Liver (tissue), 9 donors: ENCODE results near the gene ATXN1. TPM values are rescaled to one million over a fixed set of nuclear protein-coding genes. Genes with fewer than 3 reads are reported as not detected.

Source experiments
- DNase-seq: peaks from one replicate; pipeline ENCODE4 v3.0.0-alpha.2; 2017; ENCODE audit warnings: low spot score
- H3K27ac ChIP-seq, 2 donors: one replicate each; pipeline ENCODE4 v1.7.0; 2013; ENCODE audit warnings: inconsistent platforms in 2 of 2, low read length in 2 of 2, control low read depth in 1 of 2, low read depth in 1 of 2, mild to moderate bottlenecking in 1 of 2
- H3K27me3 ChIP-seq, 4 donors: one replicate each; pipeline versions ENCODE4 v1.6.1 to v1.7.0; 2013; ENCODE audit warnings: low read length in 3 of 4, inconsistent platforms in 1 of 4, mild to moderate bottlenecking in 1 of 4, moderate library complexity in 1 of 4; ENCODE audit not compliant: control insufficient read depth in 4 of 4, insufficient read depth in 4 of 4
- H3K36me3 ChIP-seq, 4 donors: one replicate each; pipeline versions ENCODE4 v1.6.1 to v1.7.0; 2013; ENCODE audit warnings: low read length in 3 of 4, mild to moderate bottlenecking in 3 of 4, low read depth in 1 of 4, moderate library complexity in 1 of 4; ENCODE audit not compliant: control insufficient read depth in 4 of 4, insufficient read depth in 3 of 4
- H3K4me1 ChIP-seq, 4 donors: one replicate each; pipeline versions ENCODE4 v1.6.1 to v1.7.0; 2013; ENCODE audit warnings: low read length in 3 of 4, mild to moderate bottlenecking in 3 of 4, moderate library complexity in 1 of 4; ENCODE audit not compliant: control insufficient read depth in 4 of 4, insufficient read depth in 4 of 4
- H3K4me3 ChIP-seq, 3 donors: one replicate each; pipeline versions ENCODE4 v1.6.1 to v1.7.0; 2013; ENCODE audit warnings: low read length in 3 of 3, control low read depth in 1 of 3, low read depth in 1 of 3, mild to moderate bottlenecking in 1 of 3
- H3K9ac ChIP-seq, 2 donors: one replicate each; pipeline ENCODE4 v1.7.0; 2013; ENCODE audit warnings: low read length in 2 of 2, mild to moderate bottlenecking in 2 of 2, moderate library complexity in 2 of 2, control low read depth in 1 of 2, low read depth in 1 of 2
- H3K9me3 ChIP-seq, 4 donors: one replicate each; pipeline versions ENCODE4 v1.6.1 to v1.7.0; 2013; ENCODE audit warnings: low read length in 3 of 4; ENCODE audit not compliant: control insufficient read depth in 4 of 4
- CTCF ChIP-seq: fragments of 150-350 bp; IDR thresholded peaks from 2 replicates; pipeline ENCODE4 v1.5.1; 2017; ENCODE audit warnings: improper control_type of control experiment, low read depth, low read length; ENCODE audit not compliant: missing input control
- EGR1 ChIP-seq, 2 donors: IDR thresholded peaks; 2 replicates each; pipeline ENCODE4 v1.6.1; 2016 to 2018; ENCODE audit warnings: antibody characterized with exemption in 2 of 2, low read depth in 2 of 2
- FOXA1 ChIP-seq: IDR thresholded peaks from 2 replicates; pipeline ENCODE4 v1.6.1; 2016; ENCODE audit warnings: antibody characterized with exemption
- FOXA2 ChIP-seq: IDR thresholded peaks from 2 replicates; pipeline ENCODE4 v1.6.1; 2016; ENCODE audit warnings: antibody characterized with exemption
- GABPA ChIP-seq, 2 donors: IDR thresholded peaks in 1 of 2; conservative IDR thresholded peaks in 1 of 2; 2 replicates each; pipeline ENCODE4 v1.6.1; 2016; ENCODE audit warnings: antibody characterized with exemption in 2 of 2, mild to moderate bottlenecking in 1 of 2, moderate library complexity in 1 of 2
- HNF4A ChIP-seq, 2 donors: conservative IDR thresholded peaks; 2 replicates each; pipeline ENCODE4 v1.6.1; 2016; ENCODE audit warnings: antibody characterized with exemption in 2 of 2, mild to moderate bottlenecking in 2 of 2
- HNF4G ChIP-seq: IDR thresholded peaks from 2 replicates; pipeline ENCODE4 v1.6.1; 2016; ENCODE audit warnings: antibody characterized with exemption
- JUND ChIP-seq, 2 donors: IDR thresholded peaks; 2 replicates each; pipeline ENCODE4 v1.6.1; 2016; ENCODE audit warnings: antibody characterized with exemption in 2 of 2
- MAX ChIP-seq: IDR thresholded peaks from 2 replicates; pipeline ENCODE4 v1.6.1; 2016; ENCODE audit warnings: antibody characterized with exemption
- NR2F2 ChIP-seq: IDR thresholded peaks from 2 replicates; pipeline ENCODE4 v1.6.1; 2016; ENCODE audit warnings: antibody characterized with exemption
- RAD21 ChIP-seq, 2 donors: IDR thresholded peaks; 2 replicates each; pipeline ENCODE4 v1.6.1; 2016; ENCODE audit warnings: antibody characterized with exemption in 2 of 2, mild to moderate bottlenecking in 2 of 2
- REST ChIP-seq: IDR thresholded peaks from 2 replicates; pipeline ENCODE4 v1.6.1; 2016; ENCODE audit warnings: antibody characterized with exemption, mild to moderate bottlenecking
- RXRA ChIP-seq, 2 donors: IDR thresholded peaks; 2 replicates each; pipeline ENCODE4 v1.6.1; 2017 to 2018; ENCODE audit warnings: antibody characterized with exemption in 2 of 2, mild to moderate bottlenecking in 1 of 2
- SP1 ChIP-seq: IDR thresholded peaks from 2 replicates; pipeline ENCODE4 v1.6.1; 2018; ENCODE audit warnings: antibody characterized with exemption, mild to moderate bottlenecking
- TAF1 ChIP-seq: conservative IDR thresholded peaks from 2 replicates; pipeline ENCODE4 v1.6.1; 2016; ENCODE audit warnings: antibody characterized with exemption, mild to moderate bottlenecking
- YY1 ChIP-seq: IDR thresholded peaks from 2 replicates; pipeline ENCODE4 v1.6.1; 2016; ENCODE audit warnings: antibody characterized with exemption, mild to moderate bottlenecking
- WGBS: extraction: QIAGEN DNeasy Blood & Tissue Kit; methylation state at CpG from one replicate; pipeline ENCODE4 v1.1.7; 2013; 5-methylcytosine and 5-hydroxymethylcytosine counted together
- polyA plus RNA-seq, 2 donors: library from polyadenylated mRNA; stranded (reverse) in 1 of 2; unstranded in 1 of 2; fragments of 200-250 nt in 1 of 2; fragments of >200 nt in 1 of 2; fragmentation: Nextera tagmentation in 1 of 2; extraction: Ambion mirVana in 1 of 2; gene quantifications; one replicate each; pipeline versions ENCODE4 v1.2.1 to v1.2.3, GENCODE V29; 2013 to 2015
- total RNA-seq, 2 donors: library from RNA; depleted of rRNA; stranded (reverse); fragments of >200 nt; gene quantifications; one replicate each; pipeline ENCODE4 v1.2.3, GENCODE V29; 2014
- TF ChIP-seq, protein P1 (sequence below): IDR thresholded peaks from 2 replicates; pipeline ENCODE4 v1.6.1; 2016; ENCODE audit warnings: antibody characterized with exemption
- TF ChIP-seq, protein P2 (sequence below): IDR thresholded peaks from 2 replicates; pipeline ENCODE4 v1.6.1; 2016; ENCODE audit warnings: antibody characterized with exemption
- donor health status: healthy.
- donor health status: healthy.
- donor health status: healthy.
- donor health status: healthy.
- donor health status: healthy.

ATXN1 gene
- total and polyA plus RNA-seq, 4 donors: 4.3 to 29.7 (median 8.2) TPM

DNA sequence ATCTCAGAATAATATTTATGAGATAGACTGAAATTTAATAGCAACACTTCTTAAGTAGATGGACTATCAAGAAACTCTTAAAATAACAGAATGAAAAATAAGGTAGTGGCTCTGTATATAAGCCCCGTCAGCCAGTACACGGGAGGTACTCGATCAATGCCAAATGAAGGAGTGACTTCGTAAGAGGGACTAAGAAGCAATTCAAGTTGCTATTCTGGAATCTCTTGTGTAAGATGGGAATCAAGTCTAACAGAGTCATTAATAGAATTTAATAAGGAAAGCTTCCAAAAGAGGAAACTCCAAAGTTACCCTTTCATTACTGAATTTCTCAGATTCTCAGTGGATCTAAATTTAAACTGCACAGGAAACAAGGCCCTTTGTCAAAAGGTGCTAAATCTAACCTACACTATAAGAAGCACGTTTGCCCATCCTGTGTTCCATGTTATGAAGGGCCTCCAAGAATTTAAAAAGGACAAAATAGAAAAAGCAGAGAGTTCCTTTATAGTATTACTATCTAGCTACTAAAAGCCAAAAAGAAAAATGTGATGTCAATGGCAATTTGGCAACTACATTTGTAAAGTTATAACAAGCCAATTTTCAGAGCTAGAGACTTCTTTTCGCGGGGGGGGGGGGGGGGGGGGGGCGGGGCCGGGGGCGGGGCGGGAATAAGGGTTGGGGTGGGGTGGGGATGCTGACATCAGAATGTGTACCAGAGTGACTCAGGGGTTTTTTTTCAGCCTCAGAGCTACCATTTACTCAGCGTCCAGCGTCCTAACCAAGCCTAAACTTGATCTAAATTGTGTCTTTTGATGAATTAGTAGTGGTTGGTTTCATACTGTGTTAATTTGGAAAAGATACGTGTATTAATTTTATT is 322.3 kb downstream of the ATXN1 start:
- H3K4me3 ChIP-seq: no peak overlapping the region
- TF ChIP-seq RAD21 (IDR thresholded peaks at IDR 0.05): no peak
- no peak for TF ChIP-seq NR2F2
- TF ChIP-seq HNF4G: no peak
- TF ChIP-seq HNF4A (conservative IDR thresholded peaks at IDR 0.05): no peak
- no peak for TF ChIP-seq GABPA (IDR thresholded peaks at IDR 0.05 in 1 of 2, conservative IDR thresholded peaks at IDR 0.05 in 1 of 2)
- TF ChIP-seq, protein P1, sequence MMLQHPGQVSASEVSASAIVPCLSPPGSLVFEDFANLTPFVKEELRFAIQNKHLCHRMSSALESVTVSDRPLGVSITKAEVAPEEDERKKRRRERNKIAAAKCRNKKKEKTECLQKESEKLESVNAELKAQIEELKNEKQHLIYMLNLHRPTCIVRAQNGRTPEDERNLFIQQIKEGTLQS: no peak
- TF ChIP-seq FOXA2: no peak
- no peak for TF ChIP-seq CTCF
- no peak for TF ChIP-seq SP1
- no peak for TF ChIP-seq YY1
- no peak for TF ChIP-seq EGR1 (IDR thresholded peaks at IDR 0.05; ENCODE audit: low read depth in 2 of 2)
- no peak for TF ChIP-seq JUND (IDR thresholded peaks at IDR 0.05)
- no peak for TF ChIP-seq RXRA (IDR thresholded peaks at IDR 0.05)
- TF ChIP-seq REST: no peak
- no peaks in the 10 kb centered on the region for H3K4me1 ChIP-seq
- no peak overlapping the region for H3K27ac ChIP-seq
- H3K9me3 ChIP-seq: no peaks in the 10 kb centered on the region
- H3K9ac ChIP-seq: no peak overlapping the region
- H3K36me3 ChIP-seq: peaks cover 0 to 4% (median under 1%) of the 10 kb centered on the region in 4 donors
- 65% methylated on average over 14 of the region's 14 CpGs for WGBS
- no peak for DNase-seq
- H3K27me3 ChIP-seq: no peaks in the 10 kb centered on the region

DNA sequence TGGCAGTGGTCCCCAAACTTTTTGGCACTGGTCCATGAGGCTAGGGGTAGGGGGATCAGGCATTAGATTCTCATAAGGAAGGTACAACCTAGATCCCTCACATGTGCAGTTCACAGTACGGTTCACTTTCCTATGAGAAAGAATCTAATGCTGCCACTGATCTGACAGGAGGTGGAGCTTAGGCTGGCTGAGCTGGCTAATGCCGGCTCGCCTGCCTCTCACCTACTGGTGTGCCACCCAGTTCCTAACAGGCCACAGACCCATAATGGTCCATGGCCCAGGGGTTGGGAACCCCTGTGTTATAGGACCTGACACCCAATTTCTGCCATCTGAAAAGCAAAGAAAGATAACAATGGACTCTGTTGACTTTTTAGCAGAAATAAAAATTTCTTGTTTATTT is 323.3 kb downstream of the ATXN1 start:
- DNase-seq: no peak
- H3K4me3 ChIP-seq: no peak overlapping the region
- H3K9me3 ChIP-seq: no peaks in the 10 kb centered on the region
- H3K27me3 ChIP-seq: no peaks in the 10 kb centered on the region
- 88% methylated on average over 3 of the region's 3 CpGs for WGBS
- no peak overlapping the region for H3K9ac ChIP-seq
- no peak overlapping the region for H3K27ac ChIP-seq
- no peaks in the 10 kb centered on the region for H3K4me1 ChIP-seq
- peaks cover 0 to 4% (median under 1%) of the 10 kb centered on the region in 4 donors for H3K36me3 ChIP-seq
- TF ChIP-seq FOXA1 (no peak), NR2F2 (no peak), TAF1 (no peak), GABPA (IDR thresholded peaks at IDR 0.05 in 1 of 2, conservative IDR thresholded peaks at IDR 0.05 in 1 of 2) (no peak), FOXA2 (no peak), RAD21 (IDR thresholded peaks at IDR 0.05) (no peak), HNF4A (conservative IDR thresholded peaks at IDR 0.05) (no peak), HNF4G (no peak), CTCF (no peak), MAX (no peak), SP1 (no peak), YY1 (no peak), EGR1 (IDR thresholded peaks at IDR 0.05; ENCODE audit: low read depth in 2 of 2) (no peak)
- TF ChIP-seq, protein P1: no peak
- TF ChIP-seq, protein P2, sequence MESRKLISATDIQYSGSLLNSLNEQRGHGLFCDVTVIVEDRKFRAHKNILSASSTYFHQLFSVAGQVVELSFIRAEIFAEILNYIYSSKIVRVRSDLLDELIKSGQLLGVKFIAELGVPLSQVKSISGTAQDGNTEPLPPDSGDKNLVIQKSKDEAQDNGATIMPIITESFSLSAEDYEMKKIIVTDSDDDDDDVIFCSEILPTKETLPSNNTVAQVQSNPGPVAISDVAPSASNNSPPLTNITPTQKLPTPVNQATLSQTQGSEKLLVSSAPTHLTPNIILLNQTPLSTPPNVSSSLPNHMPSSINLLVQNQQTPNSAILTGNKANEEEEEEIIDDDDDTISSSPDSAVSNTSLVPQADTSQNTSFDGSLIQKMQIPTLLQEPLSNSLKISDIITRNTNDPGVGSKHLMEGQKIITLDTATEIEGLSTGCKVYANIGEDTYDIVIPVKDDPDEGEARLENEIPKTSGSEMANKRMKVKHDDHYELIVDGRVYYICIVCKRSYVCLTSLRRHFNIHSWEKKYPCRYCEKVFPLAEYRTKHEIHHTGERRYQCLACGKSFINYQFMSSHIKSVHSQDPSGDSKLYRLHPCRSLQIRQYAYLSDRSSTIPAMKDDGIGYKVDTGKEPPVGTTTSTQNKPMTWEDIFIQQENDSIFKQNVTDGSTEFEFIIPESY: no peak
